Measurements from ENCODE around the gene LIMS2.

DNA sequence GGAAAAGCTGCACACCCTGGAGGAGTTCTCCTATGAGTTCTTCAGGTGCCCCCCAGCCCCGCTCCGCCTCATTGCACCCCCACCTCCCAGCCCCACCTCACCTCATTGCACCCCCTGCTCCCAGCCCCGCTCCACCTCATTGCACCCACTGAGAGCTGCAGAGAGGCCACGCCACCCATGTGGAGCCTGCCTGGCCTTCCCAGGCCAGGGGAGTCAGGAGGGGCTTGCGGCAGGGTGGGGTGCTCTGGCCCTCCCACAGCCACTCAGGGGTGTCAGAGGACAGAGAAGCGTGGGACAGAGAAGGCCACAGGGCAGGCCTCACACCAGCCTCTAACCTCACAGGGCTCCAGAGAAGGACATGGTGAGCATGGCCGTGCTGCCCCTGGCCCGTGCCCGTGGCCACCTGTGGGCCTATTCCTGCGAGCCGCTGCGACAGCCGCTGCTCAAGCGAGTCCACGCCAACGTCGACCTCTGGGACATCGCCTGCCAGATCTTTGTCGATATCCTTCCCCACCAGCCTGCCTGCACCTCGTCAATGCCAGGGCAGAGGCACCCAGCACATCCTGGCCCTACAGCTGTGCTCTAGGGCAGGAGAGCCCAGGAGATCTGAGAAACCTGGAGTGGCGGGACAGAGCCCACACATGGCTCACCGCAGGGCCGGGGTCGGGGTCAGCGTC is 44.3 kb downstream of the LIMS2 start:
- TF ChIP-seq CTCF (IDR thresholded peaks at IDR 0.05): no peak
- TF ChIP-seq POLR2A (IDR thresholded peaks at IDR 0.05): no peak
- TF ChIP-seq EP300 (IDR thresholded peaks at IDR 0.05): no peak

Measured in tibial nerve (tissue), 4 donors.